HG03060 (cell line): Measurements from ENCODE around the gene KIF3B.
"Not testable (repeated sequence)": the region's sequence is repeated elsewhere in the genome, so short reads cannot be mapped to it uniquely, and the experiment has no call there.

Experiments
- ATAC-seq: cut with Tn5 transposase; IDR thresholded peaks from one replicate; pipeline ENCODE4 v1.9.1; 2021; ENCODE audit warnings: low read depth, moderate number of reproducible peaks; ENCODE audit not compliant: unreplicated experiment

The KIF3B gene

DNA sequence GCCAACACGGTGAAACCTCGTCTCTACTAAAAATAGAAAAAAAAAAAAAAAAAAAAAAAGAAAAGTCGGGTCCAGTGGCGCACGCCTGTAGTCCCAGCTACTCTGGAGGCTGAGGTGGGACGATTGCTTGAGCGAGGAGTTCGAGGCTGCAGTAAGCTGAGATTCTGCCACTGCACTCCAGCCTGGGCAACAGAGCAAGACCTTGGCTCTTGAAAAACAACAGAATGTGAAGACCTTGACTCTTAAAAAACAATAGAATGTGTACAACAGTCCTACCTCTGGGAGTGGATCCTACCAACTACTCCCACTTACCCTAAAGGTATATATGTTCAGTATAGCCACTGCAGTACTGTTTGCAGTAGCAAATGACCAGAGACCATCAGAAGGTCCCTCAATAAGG, 15.1 kb downstream of the KIF3B start:
- ATAC-seq, result no peak

- no peak for ATAC-seq
Observed at GRCh38 chr20:32294071-32294470, 16.6 kb downstream of the KIF3B start.

DNA sequence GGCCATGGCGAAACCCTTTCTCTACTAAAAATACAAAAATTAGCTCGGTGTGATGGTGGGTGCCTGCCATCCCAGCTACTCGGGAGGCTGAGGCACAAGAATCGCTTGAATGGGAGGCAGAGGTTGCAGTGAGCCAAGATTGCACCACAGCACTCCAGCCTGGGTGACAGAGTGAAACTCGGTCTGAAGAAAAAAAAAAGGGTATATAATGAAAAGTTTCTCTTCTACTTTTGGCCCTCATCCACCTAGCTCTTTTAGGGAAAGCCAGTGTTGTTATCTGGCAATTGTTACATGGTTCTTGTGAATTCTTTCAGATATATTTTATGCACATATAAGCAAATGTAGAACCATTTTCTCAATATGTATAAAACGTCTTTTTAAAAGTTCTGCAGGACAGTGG, 19.0 kb downstream of the KIF3B start:
- no peak for ATAC-seq

GRCh38 chr20:32296819-32297420, 19.5 kb downstream of the KIF3B start:
- no peak for ATAC-seq

DNA sequence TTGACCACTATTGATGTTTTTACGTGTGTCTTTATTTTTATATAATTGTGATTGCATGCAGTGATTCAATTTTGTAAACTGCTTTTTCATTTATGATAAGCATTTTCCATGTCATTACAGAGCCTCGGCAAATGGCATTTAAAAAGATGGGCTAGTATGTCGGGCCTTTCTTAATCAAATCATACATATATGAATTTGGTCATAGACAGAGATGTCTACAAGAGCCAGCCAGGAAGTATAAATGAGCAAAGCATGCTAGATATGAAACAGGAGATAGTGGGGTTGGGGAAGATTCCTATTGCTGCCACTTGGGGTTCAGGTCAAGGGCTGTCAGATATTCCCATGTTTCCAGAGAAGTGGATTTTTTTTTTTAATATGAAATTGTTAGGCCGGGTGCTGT, 20.0 kb downstream of the KIF3B start:
- ATAC-seq, result no peak

DNA sequence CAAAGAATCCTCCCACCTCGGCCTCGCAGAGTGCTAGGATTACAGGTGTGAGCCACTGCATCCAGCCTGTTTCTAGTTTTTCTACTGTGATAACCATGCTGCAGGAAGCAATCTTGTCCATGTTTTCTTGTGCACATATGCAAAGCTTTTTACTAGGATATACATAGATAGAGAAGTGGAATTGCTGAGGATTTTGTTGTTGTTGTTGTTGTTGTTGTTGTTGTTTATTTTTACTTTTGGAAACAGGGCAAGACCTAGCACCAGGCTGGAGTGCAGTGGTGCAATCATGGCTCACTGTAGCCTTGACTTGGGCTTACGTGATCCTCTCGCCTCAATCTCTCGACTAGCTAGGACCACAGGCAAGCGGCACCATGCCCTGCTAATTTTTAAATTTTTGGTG, 23.2 kb downstream of the KIF3B start:
- no peak for ATAC-seq

DNA sequence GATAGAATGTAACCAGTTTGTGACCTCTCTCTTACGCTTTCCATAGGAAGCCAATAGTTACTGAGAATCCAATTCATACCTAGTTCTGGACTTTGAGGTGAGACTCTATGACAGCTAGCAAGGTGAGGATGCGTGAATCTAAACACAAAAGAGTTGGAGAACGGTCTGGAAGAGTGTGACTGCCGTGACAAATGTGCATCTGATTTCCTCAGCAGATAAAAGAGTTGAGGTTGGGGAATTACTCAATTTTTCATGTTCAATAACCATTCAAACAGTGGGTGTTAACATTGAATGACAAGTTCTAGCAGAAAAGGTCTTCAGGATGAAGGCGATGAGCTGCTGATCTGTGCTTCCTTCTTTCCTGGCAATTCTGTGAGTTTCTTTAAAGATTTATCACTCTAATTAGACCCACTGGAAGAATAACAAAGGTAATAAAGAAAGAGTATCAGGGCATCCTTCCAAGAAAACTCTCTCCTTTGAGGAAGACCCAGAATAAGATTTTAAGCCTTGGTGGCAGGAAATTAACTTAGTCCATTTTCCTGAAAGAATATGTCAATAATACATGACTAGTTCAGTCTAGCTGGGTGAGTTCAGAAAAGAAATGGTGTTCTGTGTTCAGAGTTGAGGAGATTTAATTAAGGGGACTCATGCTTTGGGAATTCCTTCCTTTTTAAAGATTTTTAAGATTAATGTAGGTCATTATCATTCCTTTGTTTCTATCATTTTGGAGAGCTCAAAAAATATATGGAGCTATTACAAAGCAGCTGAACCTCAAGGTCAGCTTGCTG, 24.5 kb downstream of the KIF3B start:
- ATAC-seq, result no peak

GRCh38 chr20:32302507-32302872, 25.0 kb downstream of the KIF3B start:
- ATAC-seq, result no peak

DNA sequence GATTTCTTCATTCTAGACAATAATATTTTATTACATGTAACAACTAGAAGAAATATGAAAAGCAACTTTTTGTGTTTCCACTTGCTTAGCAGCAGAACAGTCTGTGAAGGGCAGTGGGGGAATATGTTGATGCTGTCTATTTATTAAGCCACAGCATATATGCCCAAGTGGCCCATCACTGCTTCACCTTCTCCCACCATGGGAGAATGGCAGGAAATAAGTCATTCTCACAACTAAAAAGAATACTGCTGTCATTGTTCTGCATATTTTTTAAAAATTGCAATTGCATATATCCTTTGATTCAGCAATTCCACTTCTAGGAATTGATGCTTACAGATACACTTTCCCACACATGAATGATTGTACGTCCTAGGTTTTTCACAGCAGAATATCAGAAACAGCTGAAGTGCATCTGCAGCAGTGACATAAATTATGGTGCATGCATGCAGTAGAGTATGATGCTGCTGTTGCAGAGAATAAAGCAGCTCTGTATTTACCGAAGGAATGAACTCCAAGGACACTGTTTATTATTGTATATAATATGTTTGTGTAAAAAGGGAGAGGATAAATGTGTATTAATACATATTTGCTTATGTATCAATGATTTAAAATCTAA, 26.8 kb downstream of the KIF3B start:
- ATAC-seq, result no peak

DNA sequence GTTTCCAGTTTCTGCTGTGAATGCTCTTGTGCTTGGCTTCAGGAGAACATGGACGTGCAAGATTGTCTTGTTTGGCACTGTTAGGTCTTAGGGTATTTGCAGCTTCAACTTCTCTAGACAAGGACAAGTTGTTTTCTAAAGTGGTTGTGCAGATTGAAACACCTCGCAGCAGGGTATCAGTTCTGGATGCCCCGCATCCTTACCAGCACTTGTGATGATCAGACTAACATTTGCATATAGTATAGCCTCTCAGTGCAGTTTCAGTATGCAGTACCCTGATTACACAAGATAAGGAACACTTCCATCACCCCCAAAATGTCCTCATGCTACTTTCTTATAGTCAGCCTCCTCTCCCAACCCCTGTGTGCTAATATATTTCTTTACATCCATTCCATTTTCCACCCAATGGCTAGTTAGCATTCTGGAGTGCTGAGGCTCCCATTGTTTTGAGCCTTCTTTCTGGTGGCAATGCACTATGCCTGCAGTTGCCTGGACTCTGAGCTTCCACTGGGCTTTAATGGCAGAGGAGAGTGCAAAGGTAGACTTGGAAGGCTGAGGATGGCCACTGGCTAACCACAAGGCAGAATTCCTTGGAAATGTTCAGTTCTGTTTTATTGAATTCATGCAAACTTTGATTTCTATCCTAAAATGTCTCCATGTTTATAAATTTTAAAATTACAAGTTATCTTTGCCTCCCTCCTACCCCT, 35.4 kb downstream of the KIF3B start:
- no peak for ATAC-seq

DNA sequence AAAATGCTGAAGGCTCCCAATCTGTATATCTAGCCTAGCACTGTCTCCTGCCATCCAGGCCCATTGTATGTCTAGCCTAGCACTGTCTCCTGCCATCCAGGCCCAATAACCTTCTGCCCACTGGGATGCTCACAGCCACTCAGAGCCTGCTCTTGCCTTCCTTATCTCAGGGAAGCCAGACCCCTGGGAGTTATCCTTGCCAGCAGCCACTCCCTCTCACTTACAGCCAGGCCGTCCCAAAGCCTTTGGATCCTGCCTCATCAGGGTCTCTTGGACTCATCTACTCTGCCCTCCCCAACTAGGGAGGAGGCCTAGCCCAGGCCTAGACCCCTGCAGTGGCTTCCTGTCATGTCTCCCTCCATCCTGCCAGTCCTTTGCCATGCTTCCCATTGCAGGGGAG, 37.3 kb downstream of the KIF3B start:
- no peak for ATAC-seq

GRCh38 chr20:32315399-32315798, 37.9 kb downstream of the KIF3B start:
- no peak for ATAC-seq

DNA sequence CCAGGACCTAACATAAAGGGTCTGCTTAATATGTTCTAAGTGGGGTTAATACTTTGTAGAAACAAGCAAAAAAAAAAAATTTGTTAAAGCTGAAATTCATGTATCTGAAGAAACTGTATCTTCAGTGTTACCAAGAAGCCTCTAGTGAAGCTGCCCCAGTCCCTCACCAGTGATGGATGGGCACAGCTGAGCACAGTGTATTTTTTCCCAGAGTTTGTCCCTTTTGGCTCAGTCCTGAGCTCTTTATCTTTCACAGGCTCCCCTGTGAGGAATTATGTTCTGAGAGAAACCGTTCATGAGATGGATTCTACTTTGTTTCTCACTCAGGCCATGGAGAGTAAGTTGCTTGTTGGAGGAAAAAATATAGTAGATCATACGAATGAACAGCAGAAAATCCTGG, 38.4 kb downstream of the KIF3B start:
- no peak for ATAC-seq

GRCh38 chr20:32316667-32317066, 39.2 kb downstream of the KIF3B start:
- ATAC-seq, result no peak

GRCh38 chr20:32319100-32319499, 41.6 kb downstream of the KIF3B start:
- ATAC-seq, result no peak

DNA sequence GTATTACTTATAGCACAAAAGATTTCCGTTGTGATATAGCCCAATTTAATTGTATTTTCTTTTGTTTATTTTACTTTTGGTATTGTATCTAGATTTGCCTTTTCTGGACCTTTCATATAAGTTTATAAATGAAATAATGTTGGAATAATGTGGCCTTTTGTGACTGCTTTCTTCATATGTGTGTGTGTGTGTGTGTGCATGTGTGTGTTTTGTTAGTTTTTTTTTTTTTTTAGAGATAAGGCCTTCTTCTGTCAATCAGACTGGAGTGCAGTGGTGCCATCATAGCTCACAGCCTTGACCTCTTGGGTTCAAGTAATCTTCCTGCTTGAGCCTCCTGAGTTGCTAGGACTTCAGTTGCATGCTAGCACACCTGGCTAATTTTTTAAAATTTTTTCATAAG, 42.9 kb downstream of the KIF3B start:
- ATAC-seq, result no peak

GRCh38 chr20:32321390-32321789, 43.9 kb downstream of the KIF3B start:
- ATAC-seq, result no peak

- ATAC-seq, result not testable (repeated sequence)
Observed at GRCh38 chr20:32322260-32322659, 44.8 kb downstream of the KIF3B start.

DNA sequence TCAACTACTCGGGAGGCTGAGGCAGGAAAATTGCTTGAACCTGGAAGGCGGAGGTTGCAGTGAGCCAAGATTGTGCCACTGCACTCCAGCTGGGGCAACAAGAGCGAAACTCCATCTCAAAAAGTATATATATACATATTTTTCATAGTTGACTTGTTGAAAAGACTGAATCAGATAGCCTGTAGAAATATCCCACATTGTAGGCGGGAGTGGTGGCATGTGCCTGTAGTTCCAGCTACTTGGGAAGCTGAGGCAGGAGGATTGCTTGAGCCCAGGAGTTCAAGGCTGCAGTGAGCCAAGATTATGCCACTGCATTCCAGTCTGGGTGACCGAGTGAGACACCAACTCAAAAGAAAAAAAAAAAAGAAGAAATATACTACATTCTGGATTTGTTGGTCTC, 46.3 kb downstream of the KIF3B start:
- ATAC-seq, result not testable (repeated sequence)

GRCh38 chr20:32325706-32326503, 48.5 kb downstream of the KIF3B start:
- no peak for ATAC-seq

DNA sequence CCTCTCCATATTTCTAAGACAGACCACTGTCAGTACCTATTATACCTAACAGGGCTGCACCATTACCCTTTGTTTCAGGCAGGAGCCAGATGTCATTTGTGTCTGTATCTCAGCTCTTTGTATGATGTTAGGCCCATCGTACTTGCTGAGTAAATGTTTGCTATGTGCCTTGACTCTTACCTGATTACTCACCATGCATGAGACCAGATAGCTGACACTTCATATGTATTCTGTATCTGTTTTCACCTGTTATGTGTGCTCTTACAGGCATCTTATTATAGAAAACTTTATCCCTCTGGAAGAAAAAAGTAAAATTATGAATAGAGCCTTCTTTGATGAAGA, 49.0 kb downstream of the KIF3B start:
- no peak for ATAC-seq
